GM21526 (cell line): ENCODE data around the gene ZBTB32.

ENCODE experiments used
- ATAC-seq: cut with Tn5 transposase; IDR thresholded peaks from one replicate; pipeline ENCODE4 v1.9.1; 2021; ENCODE audit warnings: moderate library complexity; ENCODE audit not compliant: unreplicated experiment, low FRiP score

ZBTB32 gene

DNA sequence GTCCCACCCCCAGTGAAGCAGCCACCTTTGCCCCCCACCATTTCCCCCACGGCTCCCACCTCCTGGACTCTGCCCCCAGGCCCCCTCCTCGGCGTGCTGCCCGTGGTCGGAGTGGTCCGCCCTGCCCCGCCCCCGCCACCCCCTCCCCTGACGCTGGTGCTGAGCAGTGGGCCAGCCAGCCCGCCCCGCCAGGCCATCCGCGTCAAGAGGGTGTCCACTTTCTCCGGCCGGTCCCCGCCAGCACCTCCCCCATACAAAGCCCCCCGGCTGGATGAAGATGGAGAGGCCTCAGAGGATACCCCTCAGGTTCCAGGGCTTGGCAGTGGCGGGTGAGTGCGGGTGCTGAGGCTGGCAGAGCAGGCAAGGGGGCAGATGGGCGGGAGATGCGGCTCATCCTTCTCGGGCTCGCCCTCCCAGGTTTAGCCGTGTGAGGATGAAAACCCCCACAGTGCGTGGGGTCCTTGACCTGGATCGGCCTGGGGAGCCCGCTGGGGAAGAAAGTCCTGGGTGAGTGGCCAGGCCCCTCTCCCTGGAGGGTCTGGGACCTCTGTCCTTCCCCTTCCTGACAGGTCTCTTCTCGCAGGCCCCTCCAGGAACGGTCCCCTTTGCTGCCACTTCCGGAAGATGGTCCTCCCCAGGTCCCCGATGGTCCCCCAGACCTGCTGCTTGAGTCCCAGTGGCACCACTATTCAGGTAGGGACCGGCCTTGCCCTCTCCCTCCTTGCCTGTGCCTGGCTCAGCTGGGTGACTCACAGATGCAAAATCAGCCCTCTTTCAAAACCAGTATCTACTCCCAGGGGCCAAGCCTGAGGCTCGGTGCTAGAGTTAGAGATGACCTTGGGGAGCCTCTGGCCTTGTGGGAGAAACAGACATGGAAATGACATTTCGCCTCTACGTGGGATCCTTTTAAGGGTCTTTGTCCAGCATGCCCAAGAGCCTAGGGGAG lies 29.1 kb downstream of the ZBTB32 start:
- no peak for ATAC-seq

DNA sequence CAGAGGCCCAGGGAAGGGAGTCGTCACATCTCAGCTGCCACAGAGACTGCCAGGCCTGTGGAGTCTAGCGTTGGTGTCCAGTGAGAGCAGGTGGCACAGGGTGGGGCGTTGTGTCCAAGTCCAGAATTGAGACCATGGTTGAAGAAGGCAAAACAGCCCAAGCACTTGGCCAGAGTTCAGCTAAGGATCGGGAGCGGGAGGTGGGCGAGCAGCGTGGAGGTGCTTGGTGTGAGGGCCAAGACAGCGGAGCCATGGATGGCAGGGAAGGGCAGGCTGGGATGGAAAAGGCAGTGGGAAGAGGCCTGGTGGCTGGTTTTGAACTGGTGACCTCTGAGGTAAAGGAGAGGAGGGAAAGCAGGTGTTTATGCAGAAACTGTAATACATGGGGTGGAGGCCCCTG lies 29.9 kb downstream of the ZBTB32 start:
- no peak for ATAC-seq

DNA sequence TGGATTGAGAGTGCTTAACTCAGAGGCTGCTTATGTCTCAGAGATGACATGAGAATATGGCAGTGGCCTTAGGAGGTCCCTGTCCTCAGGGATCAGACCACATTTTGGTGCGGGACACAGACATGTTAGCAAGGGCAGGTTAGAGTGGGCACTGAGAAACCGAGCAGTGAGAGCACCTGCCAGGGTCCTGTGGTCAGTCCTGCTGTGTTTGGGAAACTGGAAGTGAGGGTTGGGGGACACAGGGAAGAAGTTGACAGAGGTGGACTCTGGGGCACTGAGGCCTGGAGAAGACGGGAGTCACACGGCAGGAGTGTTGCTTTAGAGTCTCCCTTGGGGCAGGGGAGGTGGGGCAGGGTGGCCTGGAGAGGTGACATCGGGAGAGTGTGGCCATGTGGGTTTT lies 30.5 kb downstream of the ZBTB32 start:
- no peak for ATAC-seq

DNA sequence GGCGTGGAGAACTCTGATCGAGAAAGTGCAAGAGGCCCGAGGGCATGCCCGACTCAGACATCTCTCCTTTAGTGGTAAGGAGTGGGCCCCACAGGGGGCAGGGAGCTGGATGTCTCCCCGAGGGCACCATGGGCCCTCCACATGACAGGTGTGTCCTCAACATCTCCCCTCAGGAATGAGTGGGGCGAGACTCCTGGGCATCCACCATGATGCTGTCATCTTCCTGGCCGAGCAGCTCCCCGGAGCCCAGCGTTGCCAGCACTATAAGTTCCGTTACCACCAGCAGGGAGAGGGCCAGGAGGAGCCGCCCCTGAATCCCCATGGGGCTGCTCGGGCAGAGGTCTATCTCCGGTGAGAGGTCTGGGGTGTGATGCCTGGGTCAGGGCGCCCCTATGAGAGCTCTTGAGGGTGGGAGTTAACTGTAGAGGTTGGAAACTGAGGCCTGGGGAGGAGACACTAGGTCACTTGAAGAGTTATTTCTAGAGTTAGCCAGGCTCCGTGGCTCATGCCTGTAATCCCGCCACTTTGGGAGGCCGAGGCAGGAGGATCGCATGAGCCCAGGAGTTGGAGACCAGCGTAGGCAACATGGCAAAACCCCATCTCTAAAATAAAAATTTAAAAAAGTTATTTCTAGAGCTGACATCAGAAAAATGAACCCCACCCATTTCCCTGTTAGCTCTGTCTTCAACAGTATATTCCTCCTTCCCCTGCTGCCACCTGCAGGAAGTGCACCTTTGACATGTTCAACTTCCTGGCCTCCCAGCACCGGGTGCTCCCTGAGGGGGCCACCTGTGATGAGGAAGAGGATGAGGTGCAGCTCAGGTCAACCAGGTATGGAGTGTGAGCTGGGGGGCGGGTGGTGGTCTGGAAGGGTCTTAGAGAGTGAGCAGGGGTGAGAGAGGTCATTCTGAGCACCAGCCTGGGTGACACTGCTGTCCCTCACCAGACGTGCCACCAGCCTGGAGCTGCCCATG lies 32.8 kb downstream of the ZBTB32 start:
- ATAC-seq: no peak

DNA sequence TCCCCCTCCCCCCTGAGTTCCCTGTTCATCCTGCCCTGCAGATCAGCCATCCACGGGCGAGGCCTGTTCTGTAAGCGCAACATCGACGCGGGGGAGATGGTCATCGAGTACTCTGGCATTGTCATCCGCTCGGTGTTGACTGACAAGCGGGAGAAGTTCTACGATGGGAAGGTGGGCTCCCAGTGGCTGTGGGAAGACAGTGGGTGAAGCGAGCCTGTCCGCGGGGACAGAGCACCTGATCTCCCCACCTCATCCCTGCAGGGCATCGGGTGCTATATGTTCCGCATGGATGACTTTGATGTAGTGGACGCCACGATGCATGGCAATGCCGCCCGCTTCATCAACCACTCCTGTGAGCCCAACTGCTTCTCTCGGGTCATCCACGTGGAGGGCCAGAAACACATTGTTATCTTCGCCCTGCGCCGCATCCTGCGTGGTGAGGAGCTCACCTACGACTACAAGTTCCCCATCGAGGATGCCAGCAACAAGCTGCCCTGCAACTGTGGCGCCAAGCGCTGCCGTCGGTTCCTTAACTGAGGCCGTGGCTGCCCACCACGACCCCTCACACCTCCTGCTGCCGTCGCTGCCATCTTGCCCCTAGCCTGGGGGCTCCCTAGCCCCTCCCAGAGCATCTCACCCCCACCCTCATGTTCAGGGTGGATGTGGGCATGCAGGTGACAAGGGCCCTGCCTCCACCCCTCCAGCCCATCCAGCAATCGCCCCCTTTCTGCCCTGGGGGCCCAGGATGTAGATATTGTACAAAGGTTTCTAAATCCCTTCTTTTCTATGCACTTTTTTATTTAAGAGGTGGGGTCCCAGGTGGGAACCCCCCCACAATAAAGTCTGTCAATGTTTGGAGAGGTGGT lies 33.9 kb downstream of the ZBTB32 start:
- ATAC-seq: no peak

DNA sequence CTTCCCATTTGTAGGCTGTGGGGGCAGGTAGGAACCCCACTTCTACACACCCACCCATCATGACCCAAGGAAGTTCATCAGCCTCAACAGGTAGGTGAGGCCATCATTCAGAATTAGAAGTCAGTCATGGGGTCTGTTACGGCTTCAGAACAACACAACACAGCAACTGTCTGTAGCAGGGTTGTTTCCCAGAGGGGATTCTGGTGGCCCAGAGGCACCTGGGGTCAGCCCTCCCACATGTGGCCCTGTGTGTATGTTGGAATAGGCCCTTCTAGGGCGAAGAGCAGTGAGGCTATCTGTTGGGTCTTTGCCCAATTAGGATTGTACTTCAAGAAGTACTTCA lies 34.5 kb downstream of the ZBTB32 start:
- ATAC-seq: no peak

DNA sequence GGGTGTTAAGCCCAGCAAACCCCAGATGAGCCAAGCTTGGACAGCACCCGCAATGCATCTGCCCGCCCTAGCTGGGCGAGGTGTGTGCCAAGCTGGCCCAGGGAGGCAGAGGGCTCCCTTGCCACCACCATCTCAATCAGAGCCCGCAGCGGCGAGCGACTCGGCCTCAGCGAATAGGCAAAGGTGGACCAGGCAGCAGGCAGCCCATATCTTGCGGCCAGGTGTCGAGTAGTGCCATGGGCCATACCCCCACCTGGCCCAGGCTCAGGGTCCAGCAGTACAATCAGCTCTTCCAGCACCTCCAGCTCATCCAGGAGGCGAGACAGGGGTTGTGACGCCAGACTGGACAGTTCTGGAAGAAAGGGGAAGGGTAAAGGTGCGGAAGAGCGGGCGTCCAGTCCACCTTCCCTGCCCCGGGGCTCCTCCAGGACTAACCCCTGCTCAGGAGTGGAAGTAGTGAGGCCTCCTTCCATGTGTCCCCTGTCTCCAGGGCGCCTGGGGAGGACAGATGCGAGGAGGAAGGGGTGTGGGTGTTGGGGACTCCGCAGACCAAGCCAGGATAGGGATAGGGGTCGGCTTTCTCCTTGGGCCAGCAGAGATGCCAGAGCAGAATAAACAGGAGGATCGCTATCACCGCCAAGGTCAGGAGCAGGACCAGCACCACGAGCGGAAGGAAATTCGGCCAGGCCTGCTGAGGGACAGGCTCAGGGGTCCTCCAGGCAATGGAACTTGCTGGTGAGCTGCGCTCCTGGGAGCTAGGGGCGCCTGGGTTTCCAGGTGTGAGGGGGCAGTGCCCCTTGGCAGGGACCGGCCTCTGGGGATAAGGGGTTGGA lies 35.1 kb downstream of the ZBTB32 start:
- ATAC-seq: no peak

DNA sequence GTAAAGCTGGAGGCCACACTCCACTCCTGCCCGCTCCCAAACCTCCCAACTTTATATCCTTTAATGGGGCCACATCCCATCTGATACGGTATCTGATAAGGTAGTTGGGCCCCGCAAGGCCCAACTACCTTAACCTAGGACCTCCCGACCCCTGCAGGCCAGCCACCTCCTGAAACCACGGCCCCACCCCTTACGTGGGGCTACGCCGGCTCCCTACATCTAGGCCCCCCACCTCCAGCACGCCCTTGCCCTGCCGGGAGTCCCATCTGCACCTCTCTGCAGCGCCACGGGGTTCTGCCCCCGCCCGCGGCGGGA lies 35.7 kb downstream of the ZBTB32 start:
- no peak for ATAC-seq

DNA sequence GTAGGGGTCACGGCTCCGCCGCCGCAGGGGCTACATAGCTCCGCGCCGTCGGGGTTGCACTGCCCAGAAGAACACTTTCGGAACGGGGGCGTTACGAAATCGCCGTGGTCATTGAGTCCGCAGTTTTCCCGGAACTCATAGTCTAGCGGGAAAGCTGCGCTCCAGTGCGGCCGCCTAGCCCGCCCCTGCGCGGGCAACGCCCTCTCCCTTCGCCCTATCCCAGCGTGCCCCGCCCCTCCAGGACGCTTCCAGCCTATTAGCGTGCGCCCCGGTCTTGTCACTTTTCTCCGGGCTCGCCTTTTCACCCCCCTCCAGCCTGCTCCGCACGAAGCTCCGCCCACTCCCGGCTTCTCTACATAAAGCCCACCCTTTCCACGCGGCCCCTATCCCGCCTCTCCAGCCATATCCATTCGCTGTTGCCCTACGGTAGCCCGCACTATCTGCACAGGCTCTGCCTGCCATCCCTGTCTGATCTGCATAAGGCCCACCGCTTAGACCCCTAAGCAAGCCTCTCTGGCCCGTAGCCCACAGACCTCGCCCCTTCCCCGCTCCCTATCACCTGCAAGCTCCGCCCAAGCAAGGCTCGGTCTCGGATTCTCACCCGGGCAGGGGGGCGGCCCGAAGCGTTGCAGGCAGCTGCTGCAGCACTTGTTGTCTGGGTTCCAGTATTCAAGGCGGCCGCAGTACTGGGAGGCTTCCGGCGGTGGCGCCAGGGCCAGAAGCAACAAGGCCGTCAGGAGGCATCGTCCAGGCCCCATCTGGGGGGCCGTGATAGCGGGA lies 36.3 kb downstream of the ZBTB32 start:
- ATAC-seq: peak; percentile 51

DNA sequence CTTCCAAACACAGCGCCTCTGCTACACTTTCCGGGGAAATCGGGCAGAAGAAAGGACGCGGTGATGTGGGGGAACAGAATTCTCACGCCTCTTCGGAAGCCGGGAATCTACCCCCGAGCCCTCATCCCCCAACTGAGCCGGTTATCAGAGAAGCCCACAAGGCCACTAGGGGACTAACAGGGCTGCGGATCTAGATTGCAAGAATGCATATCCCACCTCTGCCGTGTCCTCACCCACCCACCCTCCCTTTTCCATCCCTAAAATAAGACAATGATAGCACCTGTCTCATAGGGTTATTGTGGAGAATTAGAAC lies 36.8 kb downstream of the ZBTB32 start:
- ATAC-seq: no peak

DNA sequence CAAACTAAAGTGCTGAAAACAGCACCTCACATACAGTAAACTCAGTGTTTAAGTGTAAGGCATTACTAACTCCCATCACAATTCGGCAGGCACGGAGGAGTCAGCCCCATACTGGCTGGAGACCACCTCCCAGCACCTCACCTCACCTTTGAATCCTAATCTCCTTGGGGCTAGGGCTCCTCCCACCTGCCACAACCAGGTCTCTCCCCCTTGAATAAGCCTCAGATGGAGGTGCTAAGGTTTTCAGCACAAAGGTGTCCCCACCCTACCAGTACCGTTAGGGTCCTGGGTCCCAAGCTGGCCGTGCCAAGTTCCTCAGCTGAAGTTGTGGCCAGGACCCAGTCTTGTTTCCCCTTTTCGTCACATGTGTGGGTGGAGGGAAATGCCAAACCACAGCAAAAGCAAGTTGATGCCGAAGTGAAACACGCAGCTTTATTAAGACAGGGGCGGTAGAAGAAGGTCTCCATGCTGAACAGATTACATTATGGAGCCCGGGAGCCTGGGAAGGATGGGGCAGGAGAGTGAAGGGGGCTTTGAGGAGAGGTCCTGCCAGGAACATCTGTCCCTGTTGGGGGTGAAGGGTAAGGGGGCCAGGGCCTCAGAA lies 37.9 kb downstream of the ZBTB32 start, which contains the start of gene IGFLR1:
TSS of gene IGFLR1 (minus strand) at position 332 of the 604 bp plus-strand sequence. CDS start 1,272 bp downstream, outside the sequence.
- no peak for ATAC-seq

DNA sequence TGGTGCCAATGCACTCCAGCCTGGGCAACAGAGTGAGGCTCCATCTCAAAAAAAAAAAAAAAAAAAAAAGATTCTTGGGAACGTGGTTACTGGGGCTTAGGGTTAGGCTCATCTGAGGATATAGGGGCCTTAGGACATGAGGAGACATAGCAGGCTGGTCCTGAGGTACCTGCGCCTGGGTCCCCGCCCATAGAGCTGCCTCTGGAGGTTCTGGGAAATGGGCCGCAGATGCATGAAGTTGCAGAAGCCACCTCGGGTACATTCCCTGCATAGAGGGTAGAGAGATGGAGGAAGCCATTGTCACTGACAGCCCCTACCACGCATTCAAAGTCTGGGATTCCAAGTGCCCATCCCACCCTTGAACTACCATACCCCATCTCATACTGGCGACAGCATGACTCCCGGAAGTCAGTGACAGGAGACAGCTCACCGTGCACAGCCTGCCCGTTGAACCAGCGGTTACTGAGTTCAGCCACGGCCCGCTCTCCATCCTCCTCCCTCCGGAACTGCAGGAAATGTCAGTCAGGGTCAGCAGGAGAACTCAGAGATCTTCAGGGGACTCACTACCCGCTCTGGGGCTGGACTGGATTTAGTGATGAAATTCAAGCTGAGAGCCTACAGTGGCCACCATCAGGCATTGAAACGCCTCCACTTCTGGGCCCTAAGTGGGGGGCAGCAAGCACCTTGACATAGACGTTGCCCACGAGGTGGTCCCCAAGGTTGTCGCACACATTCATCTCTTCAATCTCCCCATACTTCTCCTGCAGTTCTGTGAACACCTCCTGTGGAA lies 39.5 kb downstream of the ZBTB32 start:
- no peak for ATAC-seq

DNA sequence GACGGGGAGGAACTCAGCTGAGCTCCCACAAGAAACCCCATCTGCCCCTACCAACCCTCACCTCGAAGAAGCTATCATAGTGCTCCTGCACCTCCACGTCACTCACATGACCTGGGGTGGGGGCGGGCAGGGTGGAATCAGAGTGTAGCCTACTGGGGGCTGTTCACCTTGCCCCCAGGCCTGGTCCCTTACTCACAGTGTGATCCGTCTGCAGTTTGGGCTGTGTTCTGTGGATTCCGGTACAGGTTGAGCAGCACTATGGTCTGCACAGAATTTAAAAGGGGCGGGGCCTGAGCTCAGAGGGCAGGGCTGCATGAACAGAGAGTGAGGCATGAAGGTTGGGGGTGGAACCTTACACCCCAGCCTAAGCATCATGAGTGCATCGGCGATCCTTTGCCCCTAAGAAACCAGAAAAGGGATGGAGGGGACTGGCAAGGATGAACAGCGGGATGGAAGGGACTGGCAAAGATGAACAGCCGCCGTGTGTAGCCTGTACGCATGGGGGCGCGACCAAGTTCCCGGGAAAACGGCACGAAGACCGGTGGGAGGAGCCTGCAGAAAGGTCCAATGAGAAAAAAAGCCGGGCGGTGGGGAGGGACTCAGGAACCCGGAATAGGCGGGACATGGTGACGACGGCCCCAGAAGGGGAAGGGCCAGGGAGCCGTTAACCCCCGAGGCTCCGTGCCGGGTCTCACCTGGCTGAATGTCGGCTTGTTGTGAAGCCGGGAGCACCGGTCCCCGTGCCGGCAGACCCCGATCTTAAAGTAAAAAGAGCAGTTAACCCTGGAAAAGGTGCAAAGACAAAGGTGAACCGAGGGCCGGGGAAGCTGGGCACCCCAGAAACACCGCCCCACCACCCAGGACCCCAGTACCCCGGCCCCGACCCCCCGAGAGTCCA lies 40.3 kb downstream of the ZBTB32 start:
- ATAC-seq: peak; percentile 31

DNA sequence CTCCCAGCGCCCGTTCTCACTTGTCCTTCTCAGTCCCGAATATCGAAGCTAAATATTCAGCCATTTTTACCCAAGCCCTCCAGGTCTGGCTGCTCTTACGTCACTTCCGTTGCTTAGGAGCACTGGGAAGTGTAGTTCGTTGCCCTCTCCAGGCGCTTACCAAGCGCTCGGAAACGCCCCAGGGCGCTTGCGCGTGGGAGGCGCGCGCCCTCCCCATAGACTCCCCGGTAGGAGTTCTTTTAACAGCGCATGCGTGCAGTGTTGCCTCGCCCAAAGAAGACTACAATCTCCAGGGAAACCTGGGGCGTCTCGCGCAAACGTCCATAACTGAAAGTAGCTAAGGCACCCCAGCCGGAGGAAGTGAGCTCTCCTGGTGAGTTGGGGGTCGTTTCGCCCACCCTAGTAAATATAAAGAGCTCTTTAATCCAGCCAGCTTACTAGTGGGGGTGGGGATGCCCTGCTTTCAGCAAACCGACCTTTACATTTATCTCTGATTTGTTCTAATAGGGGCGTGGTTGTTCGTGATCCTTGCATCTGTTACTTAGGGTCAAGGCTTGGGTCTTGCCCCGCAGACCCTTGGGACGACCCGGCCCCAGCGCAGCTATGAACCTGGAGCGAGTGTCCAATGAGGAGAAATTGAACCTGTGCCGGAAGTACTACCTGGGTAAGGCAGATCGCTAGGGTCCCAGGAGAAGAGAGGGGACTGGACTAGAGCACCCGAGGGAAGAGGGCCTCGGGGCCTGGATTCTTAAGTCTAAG lies 41.1 kb downstream of the ZBTB32 start, which contains the start of the genes PSENEN and U2AF1L4:
TSS of gene PSENEN (plus strand) at position 324 of the 759 bp plus-strand sequence. CDS start at position 604, 280 bp downstream.
TSS of gene U2AF1L4 (minus strand) at position 91 of the 759 bp plus-strand sequence. CDS start at position 64, 27 bp downstream.
- ATAC-seq: peak; percentile 35

DNA sequence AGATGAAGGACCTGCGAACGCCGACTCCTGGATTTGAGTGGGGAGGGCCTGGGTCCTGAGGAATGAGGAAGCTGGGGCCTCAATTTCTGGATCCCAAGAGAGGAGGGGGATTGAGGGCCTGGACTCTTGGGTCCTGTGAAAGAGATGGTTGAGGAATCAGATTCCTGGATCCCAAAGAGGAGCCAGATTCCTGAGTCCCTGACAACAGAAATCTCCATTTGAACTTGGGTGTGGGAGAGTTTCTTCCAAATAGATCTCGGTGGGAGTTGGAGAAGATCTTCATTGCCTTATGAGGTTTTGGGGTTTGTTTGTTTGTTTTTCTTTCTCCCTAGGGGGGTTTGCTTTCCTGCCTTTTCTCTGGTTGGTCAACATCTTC lies 41.7 kb downstream of the ZBTB32 start:
- ATAC-seq: no peak

DNA sequence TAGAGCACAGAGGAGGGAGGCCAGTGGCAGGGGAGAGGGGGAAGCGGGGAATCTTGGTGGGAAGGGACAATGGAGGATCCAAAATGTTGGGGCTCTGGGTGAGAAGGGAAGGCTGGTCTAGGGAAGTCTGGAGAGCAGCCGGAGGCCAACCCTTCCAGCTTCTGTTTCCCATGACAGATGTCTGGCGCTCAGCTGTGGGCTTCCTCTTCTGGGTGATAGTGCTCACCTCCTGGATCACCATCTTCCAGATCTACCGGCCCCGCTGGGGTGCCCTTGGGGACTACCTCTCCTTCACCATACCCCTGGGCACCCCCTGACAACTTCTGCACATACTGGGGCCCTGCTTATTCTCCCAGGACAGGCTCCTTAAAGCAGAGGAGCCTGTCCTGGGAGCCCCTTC lies 42.2 kb downstream of the ZBTB32 start:
- ATAC-seq: no peak
